ENCODE results near the gene C22orf42.

Gene C22orf42

DNA sequence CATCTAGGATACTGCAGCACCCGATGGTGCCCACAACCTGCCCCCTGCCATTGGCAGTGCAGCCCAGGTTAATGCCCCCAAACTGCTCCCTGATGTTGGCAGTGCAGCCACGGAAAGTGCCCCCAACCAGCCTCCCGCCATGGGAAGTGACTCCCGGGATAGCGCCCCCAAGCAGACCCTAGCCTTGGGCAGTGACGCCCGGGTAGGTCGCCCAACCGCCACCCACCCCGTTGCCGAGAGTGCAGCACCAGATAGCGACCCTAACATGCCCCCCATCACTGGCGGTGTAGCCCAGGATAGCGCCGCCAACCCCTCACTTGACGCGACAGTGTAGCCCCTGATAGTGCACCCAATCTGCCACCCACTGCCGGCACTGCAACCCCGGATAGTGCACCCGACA, 38.5 kb downstream of the C22orf42 start:
- no peak overlapping the region for H3K4me3 ChIP-seq (ENCODE audit: low read depth, low read length)
- no peaks in the 10 kb centered on the region for H3K4me1 ChIP-seq
- no peaks in the 10 kb centered on the region for H3K9me3 ChIP-seq
- no peak for TF ChIP-seq CTCF (IDR thresholded peaks at IDR 0.05; ENCODE audit: low read depth, low read length)
- H3K27me3 ChIP-seq, result no peaks in the 10 kb centered on the region
- no peak for DNase-seq
- no peaks in the 10 kb centered on the region for H3K36me3 ChIP-seq

- Histone ChIP-seq H3K27me3 (peaks cover under 1% of the 10 kb centered on the region; the same call in 1 of the 2 replicates), H3K9me3 (no peaks in the 10 kb centered on the region), H3K4me3 (ENCODE audit: low read depth, low read length) (no peak overlapping the region), H3K4me1 (no peaks in the 10 kb centered on the region), H3K36me3 (no peaks in the 10 kb centered on the region)
- TF ChIP-seq CTCF (IDR thresholded peaks at IDR 0.05; ENCODE audit: low read depth, low read length), result no peak
- DNase-seq, result no peak
These were observed 39.4 kb downstream of the C22orf42 start for GRCh38 chr22:32119568-32120235.

DNA sequence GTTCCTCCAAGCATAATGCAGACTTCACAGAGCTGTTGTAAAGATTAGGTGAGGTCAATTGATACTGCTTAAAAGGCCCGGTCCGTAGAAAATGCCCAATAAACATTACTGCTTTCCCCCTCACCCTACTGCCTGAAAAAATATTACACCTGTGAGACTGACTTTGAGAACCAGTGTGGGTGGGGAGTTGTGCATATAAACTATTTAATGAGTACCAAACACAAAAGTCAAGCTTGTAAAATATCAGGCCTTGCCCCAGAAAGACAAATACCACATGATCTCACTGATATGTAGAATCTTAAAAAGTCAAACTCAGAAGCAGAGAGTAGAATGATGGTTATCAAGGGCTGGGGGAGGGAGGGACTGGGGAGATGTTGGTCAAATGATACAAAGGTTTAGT, 46.7 kb downstream of the C22orf42 start:
- DNase-seq, result no peak
- H3K4me3 ChIP-seq (ENCODE audit: low read depth, low read length), result no peak overlapping the region
- no peaks in the 10 kb centered on the region for H3K4me1 ChIP-seq
- no peak for TF ChIP-seq CTCF (IDR thresholded peaks at IDR 0.05; ENCODE audit: low read depth, low read length)
- no peaks in the 10 kb centered on the region for H3K36me3 ChIP-seq
- peaks cover 10% of the 10 kb centered on the region for H3K27me3 ChIP-seq
- no peaks in the 10 kb centered on the region for H3K9me3 ChIP-seq

- no peak for DNase-seq
- H3K4me1 ChIP-seq, result no peaks in the 10 kb centered on the region
These were observed 52.2 kb downstream of the C22orf42 start for GRCh38 chr22:32106930-32107329.

DNA sequence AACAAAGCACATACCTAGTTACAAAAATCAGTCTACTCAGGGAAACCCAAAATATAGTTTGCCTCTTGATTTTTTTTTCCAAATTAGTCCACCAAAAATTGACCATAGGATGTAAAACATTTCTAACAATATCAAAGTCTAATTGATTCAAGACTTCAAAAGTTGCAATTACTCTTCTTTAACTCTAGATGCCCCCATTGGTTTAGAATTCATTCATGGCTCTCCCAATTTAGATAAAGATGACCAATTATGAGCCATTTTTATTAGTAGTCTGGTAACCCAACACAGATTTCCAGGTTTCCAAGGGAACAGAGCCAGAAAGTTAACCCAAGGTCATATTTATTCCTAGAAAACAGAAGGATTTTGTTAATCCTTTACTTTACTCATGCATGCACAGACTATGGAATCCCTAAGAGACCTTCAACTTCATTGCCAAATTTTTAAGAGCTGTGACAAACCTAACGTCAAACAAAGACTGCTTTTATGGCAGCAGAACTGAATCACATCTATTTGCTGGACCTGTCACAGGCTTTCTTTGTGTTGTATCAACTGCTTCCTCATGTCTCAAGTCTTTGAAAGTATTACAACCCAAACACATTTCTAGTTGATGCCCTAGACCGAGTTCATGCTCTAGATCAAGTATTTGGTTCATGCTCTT, 55.3 kb downstream of the C22orf42 start:
- H3K9me3 ChIP-seq, result no peaks in the 10 kb centered on the region
- DNase-seq, result no peak

More at GRCh38 chr22:32106930-32107329, 52.2 kb downstream of the C22orf42 start:
- Histone ChIP-seq H3K9me3 (no peaks in the 10 kb centered on the region), H3K4me3 (ENCODE audit: low read depth, low read length) (no peak overlapping the region), H3K36me3 (no peaks in the 10 kb centered on the region), H3K27me3 (no peaks in the 10 kb centered on the region; the same call in 1 of the 2 replicates)
- TF ChIP-seq CTCF (IDR thresholded peaks at IDR 0.05; ENCODE audit: low read depth, low read length), result no peak

More for the DNA sequence above, 55.3 kb downstream of the C22orf42 start:
- Histone ChIP-seq H3K4me3 (ENCODE audit: low read depth, low read length) (no peak overlapping the region), H3K36me3 (no peaks in the 10 kb centered on the region), H3K27me3 (no peaks in the 10 kb centered on the region; the same call in 1 of the 2 replicates), H3K4me1 (no peaks in the 10 kb centered on the region)
- no peak for TF ChIP-seq CTCF (IDR thresholded peaks at IDR 0.05; ENCODE audit: low read depth, low read length)
